ENCODE data around the gene NCOA6.
"Not testable (repeated sequence)": the region's sequence is repeated elsewhere in the genome, so short reads cannot be mapped to it uniquely, and the experiment has no call there.

Gene NCOA6

GRCh38 chr20:34717230-34718095, 108.0 kb downstream of the NCOA6 start:
- DNase-seq = no peak

GRCh38 chr20:34716921-34717229, 108.6 kb downstream of the NCOA6 start:
- DNase-seq = no peak

DNA sequence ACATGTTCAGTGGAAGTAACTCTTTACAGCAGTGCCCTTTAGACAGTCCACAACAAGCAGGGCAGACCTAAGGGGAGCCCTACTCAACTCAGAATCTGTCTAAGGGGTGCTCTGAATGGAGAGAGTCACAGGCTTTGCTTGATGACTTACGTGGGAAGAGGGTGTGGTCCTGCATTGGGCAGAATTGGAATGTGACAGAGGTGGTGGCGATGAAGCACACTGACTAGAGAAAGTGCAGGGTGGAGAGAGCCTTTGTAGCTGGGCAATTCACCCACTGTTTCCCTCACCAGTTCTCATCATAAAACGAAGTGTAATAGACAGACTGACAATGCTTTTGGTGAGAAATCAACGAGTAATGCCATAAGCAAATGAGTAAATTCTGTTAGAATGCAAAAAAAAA, 110.1 kb downstream of the NCOA6 start:
- DNase-seq = no peak

DNA sequence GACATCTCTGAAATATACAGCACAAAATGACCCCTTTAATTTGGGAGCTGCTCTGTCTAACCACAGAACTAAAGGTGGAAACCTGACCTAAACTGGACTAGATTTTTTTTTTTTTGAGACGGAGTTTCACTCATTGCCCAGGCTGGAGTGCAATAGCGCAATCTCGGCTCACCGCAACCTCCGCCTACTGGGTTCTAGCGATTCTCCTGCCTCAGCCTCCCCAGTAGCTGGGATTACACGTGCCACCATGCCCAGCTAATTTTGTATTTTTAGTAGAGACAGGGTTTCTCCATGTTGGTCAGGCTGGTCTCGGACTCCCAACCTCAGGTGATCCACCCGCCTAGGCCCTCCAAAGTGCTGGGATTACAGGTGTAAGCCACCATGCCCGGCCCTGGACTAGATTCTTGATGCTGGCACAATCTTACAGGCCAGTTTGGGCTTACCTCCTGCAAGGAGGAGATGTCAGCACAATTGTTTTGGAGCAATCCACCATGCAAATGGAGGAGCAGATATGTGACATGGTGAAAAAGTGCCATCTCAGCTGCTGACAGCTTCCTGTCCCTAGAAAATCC, 111.4 kb downstream of the NCOA6 start:
- DNase-seq = not testable (repeated sequence)

GRCh38 chr20:34713194-34713943, 112.1 kb downstream of the NCOA6 start:
- peak; percentile 98 to 100 for DNase-seq

DNA sequence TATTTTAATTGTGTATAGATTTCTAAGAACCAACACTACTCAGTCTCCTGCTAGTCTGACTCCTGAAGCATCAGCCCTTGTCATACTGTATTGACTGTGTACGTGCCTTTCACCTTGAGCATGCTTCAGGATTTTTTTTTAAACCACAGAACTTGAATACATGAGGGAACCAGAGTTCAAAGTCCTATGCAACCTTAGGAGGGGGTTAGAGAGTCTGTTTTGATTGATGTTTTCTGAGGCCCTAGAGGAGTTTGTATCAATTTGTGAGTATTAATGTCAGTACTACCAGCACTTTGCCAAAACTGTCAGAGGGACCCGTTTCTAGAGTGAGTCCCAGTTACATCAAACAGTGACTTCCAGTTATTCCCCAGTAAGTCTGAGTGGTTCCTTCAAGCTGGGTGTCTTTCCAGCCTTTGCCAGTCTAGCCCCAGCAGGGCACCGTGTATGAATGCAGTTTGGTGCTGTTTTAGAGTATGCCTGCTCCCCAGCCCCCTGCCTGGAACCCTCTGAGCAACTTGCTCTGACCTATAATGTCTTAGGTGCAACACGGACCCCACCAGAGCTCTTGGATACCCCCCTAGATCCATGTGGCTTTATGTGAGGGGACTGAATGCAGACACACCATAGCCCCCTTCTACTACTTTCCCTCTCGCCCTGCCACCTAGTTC, 112.8 kb downstream of the NCOA6 start:
- no peak for DNase-seq

GRCh38 chr20:34711813-34712430, 113.5 kb downstream of the NCOA6 start:
- DNase-seq = no peak

GRCh38 chr20:34710861-34711574, 114.4 kb downstream of the NCOA6 start:
- no peak for DNase-seq

- no peak for DNase-seq
Observed at GRCh38 chr20:34710568-34710839, 114.9 kb downstream of the NCOA6 start.

DNA sequence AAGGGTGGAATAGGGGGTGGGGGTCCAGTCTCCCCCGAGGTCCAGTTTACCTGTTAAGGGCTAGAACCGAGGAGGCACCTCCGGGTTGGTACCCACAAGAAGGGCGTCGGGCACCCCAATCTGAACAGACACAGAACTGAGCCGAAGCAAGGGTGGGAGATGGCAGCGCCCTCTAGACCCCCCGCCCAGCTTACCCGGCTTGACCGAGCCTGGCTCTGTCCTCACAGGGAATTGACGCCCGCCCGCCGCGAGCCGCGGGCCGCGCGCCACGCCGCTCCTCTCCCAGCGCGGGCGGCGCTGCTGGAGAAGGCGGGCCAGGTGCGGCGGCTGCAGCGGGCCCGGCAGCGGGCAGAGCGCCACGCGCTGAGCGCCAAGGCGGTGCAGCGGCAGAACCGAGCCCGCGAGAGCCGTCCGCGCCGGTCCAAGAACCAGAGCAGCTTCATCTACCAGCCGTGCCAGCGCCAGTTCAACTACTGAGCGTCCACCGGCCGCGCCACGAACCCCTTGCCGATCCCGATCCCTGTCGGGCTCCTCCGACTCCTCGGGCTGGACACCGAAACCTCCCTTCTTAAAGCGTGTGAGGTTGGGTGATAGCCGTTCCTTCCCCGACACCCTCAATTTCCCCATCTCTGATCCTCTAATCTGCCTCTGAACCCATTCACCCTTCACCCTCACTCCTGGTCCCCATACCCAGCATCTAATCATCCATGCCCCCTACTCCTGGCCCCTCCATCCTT, 115.5 kb downstream of the NCOA6 start:
- DNase-seq = peak; percentile 90 to 99

GRCh38 chr20:34709044-34709830, 116.2 kb downstream of the NCOA6 start:
- DNase-seq = peak; percentile 98 to 99

- peak in 1 of 2 experiments; percentile 87 for DNase-seq
Observed at GRCh38 chr20:34708621-34709043, 116.8 kb downstream of the NCOA6 start.

GRCh38 chr20:34706912-34707784, 118.3 kb downstream of the NCOA6 start:
- DNase-seq = no peak

- DNase-seq = no peak
Observed at GRCh38 chr20:34706302-34706875, 119.1 kb downstream of the NCOA6 start.

GRCh38 chr20:34705397-34706301, 119.8 kb downstream of the NCOA6 start:
- DNase-seq = peak in 1 of 2 experiments; percentile 80

GRCh38 chr20:34705008-34705396, 120.4 kb downstream of the NCOA6 start:
- DNase-seq = no peak

- DNase-seq = peak; percentile 95 to 98
Observed at GRCh38 chr20:34704177-34705007, 121.1 kb downstream of the NCOA6 start, which contains the start of gene TP53INP2. TSS of gene TP53INP2 (plus strand) at chr20:34704344. CDS start at chr20:34708740, 4,396 bp downstream.

All from SW 1271 (cell line).